HG02938 (cell line): ENCODE measurements around the gene COG8.
"Not testable (repeated sequence)": the region's sequence is repeated elsewhere in the genome, so short reads cannot be mapped to it uniquely, and the experiment has no call there.

Source experiments
- ATAC-seq: cut with Tn5 transposase; IDR thresholded peaks from one replicate; pipeline ENCODE4 v1.9.1; 2021; ENCODE audit warnings: mild to moderate bottlenecking, moderate library complexity; ENCODE audit not compliant: unreplicated experiment

COG8 gene

GRCh38 chr16:69294051-69294450 lies 45.3 kb downstream of the COG8 start:
- ATAC-seq: no peak

DNA sequence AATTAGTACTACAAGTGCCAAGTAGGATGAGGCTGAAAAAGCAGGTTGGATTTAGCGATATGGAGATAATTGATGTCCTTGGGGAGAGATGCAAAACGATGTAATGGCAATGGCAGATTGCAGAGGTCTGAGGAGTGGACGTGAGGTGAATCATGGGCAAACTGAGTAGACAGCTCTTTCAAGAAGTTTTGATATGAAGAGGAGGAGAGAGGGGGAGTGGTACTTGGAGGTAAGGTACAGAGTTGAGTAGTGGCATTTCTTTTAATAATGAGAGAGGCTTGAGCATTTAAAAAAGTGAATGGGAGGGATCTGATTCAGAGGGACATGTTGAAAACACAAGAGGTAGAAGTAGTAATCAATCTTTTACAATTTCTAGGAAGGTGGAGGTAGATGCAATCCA lies 46.0 kb downstream of the COG8 start:
- no peak for ATAC-seq

GRCh38 chr16:69291657-69292056 lies 47.7 kb downstream of the COG8 start:
- not testable (repeated sequence) for ATAC-seq

- ATAC-seq: no peak
Measured at GRCh38 chr16:69286941-69287713, 52.2 kb downstream of the COG8 start.

DNA sequence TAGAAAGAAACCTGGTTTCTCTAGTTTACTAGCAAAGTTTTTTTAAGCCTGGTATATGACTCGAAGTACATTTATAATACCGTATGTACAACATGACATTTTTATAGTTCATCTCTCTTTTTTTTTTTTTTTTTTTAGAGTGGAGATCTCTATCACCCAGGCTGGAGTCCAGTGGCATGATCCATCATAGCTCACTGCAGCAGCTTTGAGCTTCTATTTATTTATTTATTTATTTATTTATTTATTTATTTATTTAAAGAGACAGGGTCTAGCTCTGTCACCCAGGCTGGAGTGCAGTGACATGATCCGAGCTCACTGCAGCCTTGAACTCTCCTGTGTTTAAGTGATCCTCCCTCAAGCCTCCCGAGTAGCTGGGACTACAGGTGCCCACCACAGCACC lies 54.1 kb downstream of the COG8 start:
- no peak for ATAC-seq

DNA sequence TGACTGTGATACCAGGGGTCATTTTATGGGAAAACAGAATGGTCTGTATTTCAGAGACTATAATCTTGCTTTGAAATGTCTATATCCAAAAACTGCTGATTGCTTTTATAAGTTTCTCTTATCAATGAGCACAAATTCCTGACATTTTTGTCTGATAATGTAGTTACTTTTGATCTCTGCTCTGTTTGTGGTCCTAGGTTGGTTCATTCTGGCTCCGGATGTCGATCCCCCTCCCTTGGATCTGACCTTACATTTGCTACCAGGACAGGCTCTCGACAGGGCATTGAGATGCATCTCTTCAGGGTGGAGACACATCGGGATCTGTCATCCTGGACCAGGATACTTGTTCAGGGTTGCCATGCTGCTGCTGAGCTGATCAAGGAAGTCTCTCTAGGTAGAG lies 55.5 kb downstream of the COG8 start:
- ATAC-seq: no peak

- ATAC-seq: no peak
Measured at GRCh38 chr16:69277413-69277812, 62.0 kb downstream of the COG8 start.
